Thyroid gland (tissue), 4 donors: ENCODE data around the gene C10orf90. TPM values are rescaled to one million over a fixed set of nuclear protein-coding genes. Genes with fewer than 3 reads are reported as not detected.

ENCODE experiments used
- DNase-seq, 2 donors: peaks; one replicate each; pipeline ENCODE4 v3.0.0-alpha.2; 2019
- H3K27ac ChIP-seq, 3 donors: fragments of 200-600 bp; sonication (generic); 1 replicate in 2 of 3; 2 replicates in 1 of 3; pipeline ENCODE4 v1.5.1; 2016 to 2019; ENCODE audit warnings: mild to moderate bottlenecking in 1 of 3, moderate library complexity in 1 of 3
- H3K27me3 ChIP-seq: fragments of 200-600 bp; sonication (generic); one replicate; pipeline ENCODE4 v1.5.1; 2019
- H3K36me3 ChIP-seq, 2 donors: fragments of 200-600 bp; sonication (generic); one replicate each; pipeline ENCODE4 v1.5.1; 2016 to 2019
- H3K4me1 ChIP-seq, 2 donors: fragments of 200-600 bp; sonication (generic); one replicate each; pipeline ENCODE4 v1.5.1; 2017 to 2019
- H3K4me3 ChIP-seq, 3 donors: fragments of 200-600 bp; sonication (generic); replicated peaks in 1 of 3; 1 replicate in 2 of 3; 2 replicates in 1 of 3; pipeline ENCODE4 v1.5.1; 2016; ENCODE audit warnings: mild to moderate bottlenecking in 1 of 3
- H3K9me3 ChIP-seq: fragments of 200-600 bp; sonication (generic); one replicate; pipeline ENCODE4 v1.5.1; 2017
- POLR2A ChIP-seq, 2 donors: fragments of 450-650 bp; IDR thresholded peaks; one replicate each; pipeline ENCODE4 v1.6.1; 2017; ENCODE audit warnings: antibody characterized with exemption in 2 of 2, mild to moderate bottlenecking in 2 of 2, moderate library complexity in 1 of 2
- WGBS, 2 donors: methylation state at CpG; one replicate each; pipeline ENCODE4 v1.1.5; 2017; 5-methylcytosine and 5-hydroxymethylcytosine counted together
- intact Hi-C: fragments of 100-400 bp; cut with DNase I; formaldehyde crosslinking; loops from one replicate; pipeline ENCODE4 v1.15.1; 2023
- total RNA-seq, 4 donors: library from RNA; depleted of rRNA; stranded (reverse); fragments of >200 nt; gene quantifications; one replicate each; pipeline ENCODE4 v1.2.3, GENCODE V29; 2016
- TF ChIP-seq, protein P1 (sequence below), 6 experiments: fragments of 200-600 bp in 3 of 6; fragments of 450-650 bp in 3 of 6; sonication (generic) in 3 of 6; IDR thresholded peaks; one replicate each; pipeline ENCODE4 v1.5.1; 2016 to 2019; ENCODE audit warnings: antibody characterized with exemption in 6 of 6, mild to moderate bottlenecking in 2 of 6, inconsistent platforms in 1 of 6, moderate library complexity in 1 of 6

C10orf90 gene
- total RNA-seq, 4 donors from 2014 or later: 0.45 to 5.1 (median 2.0) TPM

DNA sequence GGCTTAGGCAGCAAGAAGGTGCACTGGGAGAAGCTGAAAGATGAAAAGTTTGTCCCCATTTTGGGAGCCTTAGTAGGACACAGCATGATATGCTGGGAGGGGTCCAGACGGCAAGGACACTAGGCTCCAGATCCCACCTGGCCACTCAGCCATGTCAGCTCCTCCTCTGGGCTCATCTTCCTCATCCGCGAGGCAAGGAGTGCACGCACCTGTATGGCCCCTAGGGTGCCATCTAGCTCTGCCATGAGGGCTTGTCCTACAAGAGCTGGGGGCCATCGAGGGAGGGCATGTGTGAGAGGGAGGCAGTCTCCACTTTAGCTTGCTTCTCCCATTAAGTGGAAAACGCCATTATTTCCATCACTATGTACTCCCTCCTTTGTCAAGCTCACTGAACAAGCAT is 146.0 kb downstream of the C10orf90 start:
- intact Hi-C loops: no loop called here
- 52 to 74% methylated on average over 6 of the region's 6 CpGs for WGBS, 2 donors
- no peaks in the 10 kb centered on the region for H3K27me3 ChIP-seq
- DNase-seq: no peak
- H3K9me3 ChIP-seq: no peaks in the 10 kb centered on the region
- no peaks in the 10 kb centered on the region for H3K4me1 ChIP-seq
- H3K4me3 ChIP-seq: no peak overlapping the region
- H3K36me3 ChIP-seq: no peaks in the 10 kb centered on the region
- H3K27ac ChIP-seq: no peak overlapping the region
- TF ChIP-seq, protein P1, sequence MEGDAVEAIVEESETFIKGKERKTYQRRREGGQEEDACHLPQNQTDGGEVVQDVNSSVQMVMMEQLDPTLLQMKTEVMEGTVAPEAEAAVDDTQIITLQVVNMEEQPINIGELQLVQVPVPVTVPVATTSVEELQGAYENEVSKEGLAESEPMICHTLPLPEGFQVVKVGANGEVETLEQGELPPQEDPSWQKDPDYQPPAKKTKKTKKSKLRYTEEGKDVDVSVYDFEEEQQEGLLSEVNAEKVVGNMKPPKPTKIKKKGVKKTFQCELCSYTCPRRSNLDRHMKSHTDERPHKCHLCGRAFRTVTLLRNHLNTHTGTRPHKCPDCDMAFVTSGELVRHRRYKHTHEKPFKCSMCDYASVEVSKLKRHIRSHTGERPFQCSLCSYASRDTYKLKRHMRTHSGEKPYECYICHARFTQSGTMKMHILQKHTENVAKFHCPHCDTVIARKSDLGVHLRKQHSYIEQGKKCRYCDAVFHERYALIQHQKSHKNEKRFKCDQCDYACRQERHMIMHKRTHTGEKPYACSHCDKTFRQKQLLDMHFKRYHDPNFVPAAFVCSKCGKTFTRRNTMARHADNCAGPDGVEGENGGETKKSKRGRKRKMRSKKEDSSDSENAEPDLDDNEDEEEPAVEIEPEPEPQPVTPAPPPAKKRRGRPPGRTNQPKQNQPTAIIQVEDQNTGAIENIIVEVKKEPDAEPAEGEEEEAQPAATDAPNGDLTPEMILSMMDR (IDR thresholded peaks at IDR 0.05): no peak
- no peak for TF ChIP-seq POLR2A (IDR thresholded peaks at IDR 0.05)

DNA sequence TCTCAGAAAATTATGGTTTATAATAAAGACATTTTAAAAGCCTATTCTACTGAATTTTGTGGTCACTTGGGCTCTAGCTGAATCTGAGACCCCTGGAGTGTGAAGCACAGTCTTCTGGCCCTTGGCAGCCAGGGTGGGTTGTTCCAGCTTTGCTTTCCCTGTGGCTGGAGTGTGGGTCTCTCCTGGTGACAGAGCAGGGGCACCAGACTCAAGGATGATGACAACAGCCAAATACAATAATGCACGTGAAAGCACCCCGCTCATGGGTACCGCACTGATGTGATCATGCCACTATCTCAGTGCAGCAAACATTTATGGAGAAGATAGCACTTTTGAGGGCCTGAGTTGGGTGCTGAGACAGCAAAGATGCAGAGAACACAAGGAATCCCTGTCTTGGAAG is 147.4 kb downstream of the C10orf90 start:
- Histone ChIP-seq H3K4me1 (no peaks in the 10 kb centered on the region), H3K4me3 (no peak overlapping the region), H3K36me3 (no peaks in the 10 kb centered on the region), H3K9me3 (no peaks in the 10 kb centered on the region), H3K27ac (no peak overlapping the region), H3K27me3 (no peaks in the 10 kb centered on the region)
- whole genome bisulfite sequencing, 2 donors: 64 to 65% methylated on average over 3 of the region's 3 CpGs
- intact Hi-C loops: no loop called here
- no peak for TF ChIP-seq POLR2A (IDR thresholded peaks at IDR 0.05)
- TF ChIP-seq, protein P1 (IDR thresholded peaks at IDR 0.05): no peak
- DNase-seq: no peak

DNA sequence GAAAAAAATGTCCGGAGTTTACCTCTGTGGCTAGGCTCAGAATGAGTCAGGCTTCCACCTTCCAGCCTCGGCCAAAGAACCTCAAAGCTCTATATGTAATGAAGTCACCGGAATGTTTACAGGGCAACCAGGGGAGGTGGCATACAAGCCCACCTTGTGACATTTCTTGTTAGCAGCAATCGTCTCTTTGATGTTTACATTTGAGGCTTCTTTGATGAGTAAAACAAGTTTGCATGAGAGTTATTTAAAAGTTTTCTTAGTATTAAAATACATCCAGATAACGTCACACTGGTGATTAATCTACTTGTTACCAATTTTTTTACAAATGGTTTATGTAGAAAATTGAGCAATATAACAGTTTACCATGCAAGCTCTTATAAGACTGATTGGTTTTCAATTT is 149.1 kb downstream of the C10orf90 start:
- Histone ChIP-seq H3K4me3 (no peak overlapping the region), H3K9me3 (no peaks in the 10 kb centered on the region), H3K4me1 (no peaks in the 10 kb centered on the region), H3K27me3 (no peaks in the 10 kb centered on the region), H3K27ac (no peak overlapping the region), H3K36me3 (no peaks in the 10 kb centered on the region)
- TF ChIP-seq, protein P1 (IDR thresholded peaks at IDR 0.05): no peak
- no peak for TF ChIP-seq POLR2A (IDR thresholded peaks at IDR 0.05)
- intact Hi-C loops: no loop called here
- DNase-seq: no peak
- WGBS, 2 donors: 77% methylated on average over 5 of the region's 5 CpGs

DNA sequence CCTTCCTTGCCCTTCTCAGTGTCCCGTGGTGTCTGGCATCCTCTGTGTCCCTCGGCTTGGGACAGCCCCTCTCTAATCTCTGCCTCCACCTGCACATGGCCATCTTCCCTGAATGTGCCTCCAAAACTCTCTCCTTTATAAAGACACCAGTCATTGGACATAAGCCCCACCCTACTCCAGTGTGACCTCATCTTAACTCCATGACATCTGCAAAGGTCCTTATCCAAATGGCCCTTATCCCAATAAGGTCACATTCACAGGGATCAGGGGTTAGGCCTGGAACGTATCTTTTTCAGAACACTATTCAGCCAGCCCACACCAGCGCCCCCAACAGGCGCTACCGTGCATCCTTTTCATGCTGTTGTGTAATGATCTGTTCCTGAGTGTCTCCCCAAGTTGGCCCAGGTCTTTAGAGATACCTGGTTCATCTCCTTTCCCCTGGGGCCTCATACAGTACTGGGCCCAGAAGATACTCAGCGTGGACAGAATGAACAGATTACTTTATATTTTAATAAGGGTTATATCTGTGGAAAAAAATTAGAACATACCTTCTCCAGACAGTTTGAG is 149.7 kb downstream of the C10orf90 start:
- Histone ChIP-seq H3K27me3 (no peaks in the 10 kb centered on the region), H3K4me1 (no peaks in the 10 kb centered on the region), H3K4me3 (no peak overlapping the region), H3K36me3 (no peaks in the 10 kb centered on the region), H3K9me3 (no peaks in the 10 kb centered on the region), H3K27ac (no peak overlapping the region)
- DNase-seq: no peak
- TF ChIP-seq, protein P1 (IDR thresholded peaks at IDR 0.05): no peak
- TF ChIP-seq POLR2A (IDR thresholded peaks at IDR 0.05): no peak
- 80 to 83% methylated on average over 7 of the region's 7 CpGs for WGBS, 2 donors
- intact Hi-C loops: no loop called here

DNA sequence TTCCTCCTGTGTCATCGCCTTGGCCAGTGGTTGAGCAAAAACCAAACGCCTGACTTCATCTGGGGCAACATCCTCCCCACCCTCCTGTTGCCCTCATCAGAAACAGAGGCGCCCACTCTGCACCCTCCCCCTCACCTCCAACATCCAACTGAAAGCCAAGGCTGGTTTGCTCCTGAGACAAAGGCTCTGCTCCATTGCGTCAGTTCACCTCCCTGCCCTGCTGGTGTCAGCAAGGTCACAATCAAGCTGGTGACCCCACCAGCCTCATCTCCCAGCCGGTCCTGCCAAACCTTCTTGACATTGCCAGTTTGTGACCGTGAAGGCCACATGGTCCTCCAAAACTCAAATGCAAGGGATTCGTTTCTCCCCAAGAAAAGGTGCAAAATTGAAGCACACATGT is 150.5 kb downstream of the C10orf90 start:
- Histone ChIP-seq H3K27ac (no peak overlapping the region), H3K9me3 (no peaks in the 10 kb centered on the region), H3K4me3 (no peak overlapping the region), H3K27me3 (no peaks in the 10 kb centered on the region), H3K36me3 (no peaks in the 10 kb centered on the region), H3K4me1 (no peaks in the 10 kb centered on the region)
- TF ChIP-seq POLR2A (IDR thresholded peaks at IDR 0.05): no peak
- TF ChIP-seq, protein P1 (IDR thresholded peaks at IDR 0.05): no peak
- WGBS, 2 donors: 79 to 85% methylated on average over 7 of the region's 7 CpGs
- intact Hi-C loops: no loop called here
- DNase-seq: no peak
